A673 (cell line): ENCODE data around the gene TIAM1.

Experiments
- EZH2 ChIP-seq: fragments of 200-600 bp; sonication (generic); IDR thresholded peaks from 2 replicates; pipeline ENCODE4 v1.6.1; 2017; ENCODE audit warnings: borderline replicate concordance, low read depth, mild to moderate bottlenecking, mixed read lengths, antibody characterized with exemption, low read length; ENCODE audit not compliant: poor library complexity, severe bottlenecking
- TF ChIP-seq, protein P1 (sequence below): fragments of 300-800, 200-600 bp; sonication (generic); conservative IDR thresholded peaks from 2 replicates; pipeline ENCODE4 v1.5.1; 2017; ENCODE audit warnings: low read depth, mild to moderate bottlenecking, antibody characterized with exemption, low read length, moderate library complexity, mixed read lengths

GRCh38 chr21:31132574-31133242 lies 211.4 kb downstream of the TIAM1 start:
- TF ChIP-seq, protein P1, sequence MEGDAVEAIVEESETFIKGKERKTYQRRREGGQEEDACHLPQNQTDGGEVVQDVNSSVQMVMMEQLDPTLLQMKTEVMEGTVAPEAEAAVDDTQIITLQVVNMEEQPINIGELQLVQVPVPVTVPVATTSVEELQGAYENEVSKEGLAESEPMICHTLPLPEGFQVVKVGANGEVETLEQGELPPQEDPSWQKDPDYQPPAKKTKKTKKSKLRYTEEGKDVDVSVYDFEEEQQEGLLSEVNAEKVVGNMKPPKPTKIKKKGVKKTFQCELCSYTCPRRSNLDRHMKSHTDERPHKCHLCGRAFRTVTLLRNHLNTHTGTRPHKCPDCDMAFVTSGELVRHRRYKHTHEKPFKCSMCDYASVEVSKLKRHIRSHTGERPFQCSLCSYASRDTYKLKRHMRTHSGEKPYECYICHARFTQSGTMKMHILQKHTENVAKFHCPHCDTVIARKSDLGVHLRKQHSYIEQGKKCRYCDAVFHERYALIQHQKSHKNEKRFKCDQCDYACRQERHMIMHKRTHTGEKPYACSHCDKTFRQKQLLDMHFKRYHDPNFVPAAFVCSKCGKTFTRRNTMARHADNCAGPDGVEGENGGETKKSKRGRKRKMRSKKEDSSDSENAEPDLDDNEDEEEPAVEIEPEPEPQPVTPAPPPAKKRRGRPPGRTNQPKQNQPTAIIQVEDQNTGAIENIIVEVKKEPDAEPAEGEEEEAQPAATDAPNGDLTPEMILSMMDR: no peak
- no peak for TF ChIP-seq EZH2
